Retinal pigment epithelial cell (primary cell): ENCODE data around the gene SEMA7A.

ENCODE experiments used
- DNase-seq: peaks from one replicate; pipeline ENCODE4 v3.0.0-alpha.2; 2010; ENCODE audit warnings: low read depth
- H3K4me3 ChIP-seq: 2 replicates; pipeline ENCODE4 v1.5.1; 2011; ENCODE audit warnings: mild to moderate bottlenecking, low read length, control low read depth, moderate library complexity
- CTCF ChIP-seq: conservative IDR thresholded peaks from 2 replicates; pipeline ENCODE4 v1.5.1; 2011; ENCODE audit warnings: low read depth, low read length, control low read depth, inconsistent platforms

SEMA7A gene

GRCh38 chr15:74415966-74416916 lies 17.5 kb downstream of the SEMA7A start:
- no peak for DNase-seq
- no peak for TF ChIP-seq CTCF
- no peak overlapping the region for H3K4me3 ChIP-seq

GRCh38 chr15:74414603-74415338 lies 19.0 kb downstream of the SEMA7A start:
- DNase-seq, result no peak
- H3K4me3 ChIP-seq, result no peak overlapping the region
- TF ChIP-seq CTCF, result no peak

GRCh38 chr15:74414081-74414580 lies 19.6 kb downstream of the SEMA7A start:
- H3K4me3 ChIP-seq, result no peak overlapping the region
- DNase-seq, result no peak

GRCh38 chr15:74413350-74414080 lies 20.2 kb downstream of the SEMA7A start:
- TF ChIP-seq CTCF, result no peak
- H3K4me3 ChIP-seq, result no peak overlapping the region
- no peak for DNase-seq

More at GRCh38 chr15:74414081-74414580, 19.6 kb downstream of the SEMA7A start:
- TF ChIP-seq CTCF, result no peak

GRCh38 chr15:74412159-74412558 lies 21.6 kb downstream of the SEMA7A start:
- no peak overlapping the region for H3K4me3 ChIP-seq
- TF ChIP-seq CTCF, result no peak

GRCh38 chr15:74411686-74412085 lies 22.1 kb downstream of the SEMA7A start:
- TF ChIP-seq CTCF, result no peak
- no peak overlapping the region for H3K4me3 ChIP-seq
- no peak for DNase-seq

More at GRCh38 chr15:74412159-74412558, 21.6 kb downstream of the SEMA7A start:
- DNase-seq, result no peak
